Putamen (tissue), 1 donor: ENCODE measurements around the gene KIFBP.
"Not testable (repeated sequence)": the region's sequence is repeated elsewhere in the genome, so short reads cannot be mapped to it uniquely, and the experiment has no call there.

Experiments used
- DNase-seq: peaks from one replicate; pipeline ENCODE4 v3.0.0-alpha.2; 2016; ENCODE audit warnings: low spot score

The KIFBP gene

GRCh38 chr10:68988530-68989316 is at the start of gene KIFBP:
KIFBP (plus strand) TSS chr10:68988803; CDS start chr10:68988833, 30 bp downstream.
- peak; percentile 97 for DNase-seq

- DNase-seq, result no peak
Observed at GRCh38 chr10:68938884-68939283, 49.7 kb upstream of the KIFBP start.

- DNase-seq, result not testable (repeated sequence)
Observed at GRCh38 chr10:68940917-68941316, 47.7 kb upstream of the KIFBP start.

- no peak for DNase-seq
Observed at GRCh38 chr10:68950598-68950997, 38.0 kb upstream of the KIFBP start.

GRCh38 chr10:68954904-68955303 is 33.7 kb upstream of the KIFBP start:
- no peak for DNase-seq

GRCh38 chr10:68955355-68955831 is 33.2 kb upstream of the KIFBP start:
- DNase-seq, result no peak

GRCh38 chr10:68955832-68956532 is 32.6 kb upstream of the KIFBP start, which contains the start of gene DDX21:
DDX21 (plus strand) TSS chr10:68956170; CDS start chr10:68956226, 56 bp downstream.
- peak; percentile 93 for DNase-seq

- DNase-seq, result no peak
Observed at GRCh38 chr10:68957284-68957615, 31.4 kb upstream of the KIFBP start.

- DNase-seq, result no peak
Observed at GRCh38 chr10:68957654-68958053, 30.9 kb upstream of the KIFBP start.

- no peak for DNase-seq
Observed at GRCh38 chr10:68959695-68960527, 28.7 kb upstream of the KIFBP start.

- no peak for DNase-seq
Observed at GRCh38 chr10:68963151-68963550, 25.5 kb upstream of the KIFBP start.

GRCh38 chr10:68973975-68974374 is 14.6 kb upstream of the KIFBP start:
- DNase-seq, result no peak

GRCh38 chr10:68975936-68976473 is 12.6 kb upstream of the KIFBP start:
- DNase-seq, result not testable (repeated sequence)

GRCh38 chr10:68979738-68980137 is 8.9 kb upstream of the KIFBP start:
- DNase-seq, result not testable (repeated sequence)

GRCh38 chr10:68981074-68981473 is 7.5 kb upstream of the KIFBP start:
- DNase-seq, result no peak

GRCh38 chr10:68982389-68982788 is 6.2 kb upstream of the KIFBP start:
- no peak for DNase-seq

GRCh38 chr10:68987611-68988010 is 992 bp upstream of the KIFBP start:
- DNase-seq, result no peak

- DNase-seq, result peak; percentile 8
Observed at GRCh38 chr10:68989317-68989990, 851 bp downstream of the KIFBP start.

GRCh38 chr10:68992636-68993440 is 4.2 kb downstream of the KIFBP start:
- no peak for DNase-seq

- DNase-seq, result no peak
Observed at GRCh38 chr10:68997211-68997610, 8.6 kb downstream of the KIFBP start.

GRCh38 chr10:69004821-69005220 is 16.2 kb downstream of the KIFBP start:
- no peak for DNase-seq
